Large intestine (tissue), 3 donors: ENCODE results near the gene RAMACL. TPM values are rescaled to one million over a fixed set of nuclear protein-coding genes. Genes with fewer than 3 reads are reported as not detected.

Experiments
- DNase-seq, 2 donors: peaks; one replicate each; pipeline versions ENCODE4 v3.0.0 to v3.0.0-alpha.2; 2013
- H3K27ac ChIP-seq: one replicate; pipeline ENCODE4 v1.5.1; 2013; ENCODE audit warnings: low read length
- H3K27me3 ChIP-seq: 2 replicates; pipeline ENCODE4 v1.6.1; 2013; ENCODE audit warnings: low read length; ENCODE audit not compliant: control insufficient read depth, insufficient read depth
- H3K36me3 ChIP-seq: 2 replicates; pipeline ENCODE4 v1.6.1; 2013; ENCODE audit warnings: low read length; ENCODE audit not compliant: control insufficient read depth, insufficient read depth
- H3K4me1 ChIP-seq: one replicate; pipeline ENCODE4 v1.6.1; 2013; ENCODE audit warnings: low read length; ENCODE audit not compliant: control insufficient read depth, insufficient read depth
- H3K4me3 ChIP-seq: one replicate; pipeline ENCODE4 v1.5.1; 2013; ENCODE audit warnings: low read length
- H3K9me3 ChIP-seq: one replicate; pipeline ENCODE4 v1.6.1; 2013; ENCODE audit warnings: mild to moderate bottlenecking, low read depth, low read length, moderate library complexity; ENCODE audit not compliant: control insufficient read depth
- WGBS: methylation state at CpG from one replicate; pipeline ENCODE4 v1.1.5; 2013; ENCODE audit warnings: low lambda C conversion rate; ENCODE audit not compliant: insufficient coverage; 5-methylcytosine and 5-hydroxymethylcytosine counted together
- polyA plus RNA-seq: library from polyadenylated mRNA; unstranded; fragments of 120-200 nt; gene quantifications from one replicate; pipeline ENCODE4 v1.2.1, GENCODE V29; 2013

The RAMACL gene
- polyA plus RNA-seq, 1 donor, result 0.30 TPM

- Histone ChIP-seq H3K36me3 (no peaks in the 10 kb centered on the region), H3K27ac (no peak overlapping the region), H3K27me3 (no peaks in the 10 kb centered on the region), H3K4me3 (no peak overlapping the region), H3K4me1 (no peaks in the 10 kb centered on the region), H3K9me3 (no peaks in the 10 kb centered on the region)
- no peak for DNase-seq
- 80% methylated on average over 1 of the region's 10 CpGs for WGBS
Observed at GRCh38 chr6:166597711-166598440, 11.4 kb upstream of the RAMACL start.

- Histone ChIP-seq H3K27ac (no peak overlapping the region), H3K27me3 (no peaks in the 10 kb centered on the region), H3K9me3 (no peaks in the 10 kb centered on the region), H3K4me1 (no peaks in the 10 kb centered on the region), H3K36me3 (no peaks in the 10 kb centered on the region), H3K4me3 (no peak overlapping the region)
- 94% methylated on average over 5 of the region's 15 CpGs for WGBS
- no peak for DNase-seq
Observed at GRCh38 chr6:166596776-166597507, 10.5 kb upstream of the RAMACL start.

- H3K27me3 ChIP-seq, result no peaks in the 10 kb centered on the region
- no peaks in the 10 kb centered on the region for H3K36me3 ChIP-seq
- no peak overlapping the region for H3K4me3 ChIP-seq
- 68% methylated on average over 4 of the region's 6 CpGs for WGBS
- H3K27ac ChIP-seq, result no peak overlapping the region
- no peaks in the 10 kb centered on the region for H3K4me1 ChIP-seq
- H3K9me3 ChIP-seq, result no peaks in the 10 kb centered on the region
- DNase-seq, result no peak
Observed at GRCh38 chr6:166595949-166596348, 9.5 kb upstream of the RAMACL start.

GRCh38 chr6:166595061-166595780 lies 8.7 kb upstream of the RAMACL start:
- Histone ChIP-seq H3K36me3 (no peaks in the 10 kb centered on the region), H3K27me3 (no peaks in the 10 kb centered on the region), H3K4me1 (no peaks in the 10 kb centered on the region), H3K27ac (no peak overlapping the region), H3K9me3 (no peaks in the 10 kb centered on the region), H3K4me3 (no peak overlapping the region)
- DNase-seq, result no peak
- WGBS, result 80% methylated on average over 1 of the region's 13 CpGs

- WGBS, result 88% methylated on average over 2 of the region's 9 CpGs
- Histone ChIP-seq H3K4me1 (peaks cover 2% of the 10 kb centered on the region), H3K36me3 (no peaks in the 10 kb centered on the region), H3K4me3 (no peak overlapping the region), H3K27me3 (no peaks in the 10 kb centered on the region), H3K9me3 (no peaks in the 10 kb centered on the region), H3K27ac (no peak overlapping the region)
- no peak for DNase-seq
Observed at GRCh38 chr6:166592821-166593220, 6.3 kb upstream of the RAMACL start.

- no peak for DNase-seq
- Histone ChIP-seq H3K27me3 (no peaks in the 10 kb centered on the region), H3K9me3 (no peaks in the 10 kb centered on the region), H3K4me3 (no peak overlapping the region), H3K36me3 (no peaks in the 10 kb centered on the region), H3K4me1 (peaks cover 2% of the 10 kb centered on the region), H3K27ac (no peak overlapping the region)
- 90% methylated on average over 2 of the region's 7 CpGs for WGBS
Observed at GRCh38 chr6:166591961-166592520, 5.6 kb upstream of the RAMACL start.

- WGBS, result no CpG with 5 or more reads among the region's 11 CpGs
- Histone ChIP-seq H3K9me3 (no peaks in the 10 kb centered on the region), H3K4me1 (peaks cover 2% of the 10 kb centered on the region)
Observed at GRCh38 chr6:166591026-166591425, 4.5 kb upstream of the RAMACL start.

GRCh38 chr6:166589786-166590574 lies 3.5 kb upstream of the RAMACL start:
- Histone ChIP-seq H3K27ac (no peak overlapping the region), H3K4me3 (no peak overlapping the region), H3K27me3 (no peaks in the 10 kb centered on the region), H3K9me3 (no peaks in the 10 kb centered on the region), H3K4me1 (peaks cover 2% of the 10 kb centered on the region), H3K36me3 (no peaks in the 10 kb centered on the region)
- no peak for DNase-seq
- WGBS, result 90% methylated on average over 2 of the region's 8 CpGs

More at GRCh38 chr6:166591026-166591425, 4.5 kb upstream of the RAMACL start:
- Histone ChIP-seq H3K27me3 (no peaks in the 10 kb centered on the region), H3K27ac (no peak overlapping the region), H3K4me3 (no peak overlapping the region), H3K36me3 (no peaks in the 10 kb centered on the region)
- DNase-seq, result no peak

- no CpG with 5 or more reads among the region's 4 CpGs for WGBS
- Histone ChIP-seq H3K27me3 (no peaks in the 10 kb centered on the region), H3K4me3 (no peak overlapping the region), H3K9me3 (no peaks in the 10 kb centered on the region), H3K36me3 (no peaks in the 10 kb centered on the region), H3K4me1 (peaks cover 2% of the 10 kb centered on the region), H3K27ac (no peak overlapping the region)
- no peak for DNase-seq
Observed at GRCh38 chr6:166589337-166589731, 2.9 kb upstream of the RAMACL start.
